Iris pigment epithelial cell (primary cell): ENCODE results near the gene ABHD6.
"Not testable (repeated sequence)": the region's sequence is repeated elsewhere in the genome, so short reads cannot be mapped to it uniquely, and the experiment has no call there.

Source experiments
- DNase-seq: peaks from one replicate; pipeline ENCODE4 v3.0.0-alpha.2; 2011; ENCODE audit warnings: low read depth

ABHD6 gene

DNA sequence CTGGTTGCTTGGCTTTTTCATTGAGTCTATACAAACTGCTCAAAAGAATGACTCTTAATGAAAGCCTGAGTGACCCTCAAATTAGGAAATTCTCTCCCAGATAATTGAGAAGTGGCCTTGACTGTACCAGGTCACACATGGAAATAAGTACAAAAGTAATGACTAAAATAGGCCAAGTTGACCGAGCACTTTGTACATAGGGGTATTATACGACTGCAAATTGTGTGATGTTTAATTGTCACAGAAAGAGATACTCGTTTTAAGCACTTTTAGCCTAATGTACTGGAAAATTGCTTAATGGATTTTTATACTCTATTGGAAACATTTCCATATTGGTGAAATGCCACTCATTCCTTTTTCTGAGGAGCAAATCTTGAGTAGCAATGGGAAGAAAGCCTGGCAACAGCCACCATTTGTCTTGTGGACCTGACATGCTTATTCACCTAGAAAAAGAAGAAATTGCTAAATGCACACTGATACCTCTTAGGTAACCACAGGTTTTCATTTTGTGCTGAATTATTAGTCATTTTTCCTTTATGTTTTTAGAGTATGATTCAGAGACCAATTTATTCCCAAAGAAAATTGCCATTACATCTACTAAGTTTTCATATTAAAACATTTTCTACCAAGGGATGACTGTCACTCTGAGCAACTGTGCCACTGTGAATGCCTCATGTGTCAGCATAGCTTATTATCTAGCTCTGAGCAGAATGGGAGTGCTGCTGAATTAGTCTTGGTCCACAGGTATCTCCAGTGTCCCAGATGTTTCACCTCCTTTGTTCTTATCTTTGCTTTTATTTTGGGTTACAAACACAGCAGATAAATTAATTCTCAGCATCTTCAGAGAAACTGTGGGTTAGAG is 86.2 kb downstream of the ABHD6 start:
- no peak for DNase-seq

DNA sequence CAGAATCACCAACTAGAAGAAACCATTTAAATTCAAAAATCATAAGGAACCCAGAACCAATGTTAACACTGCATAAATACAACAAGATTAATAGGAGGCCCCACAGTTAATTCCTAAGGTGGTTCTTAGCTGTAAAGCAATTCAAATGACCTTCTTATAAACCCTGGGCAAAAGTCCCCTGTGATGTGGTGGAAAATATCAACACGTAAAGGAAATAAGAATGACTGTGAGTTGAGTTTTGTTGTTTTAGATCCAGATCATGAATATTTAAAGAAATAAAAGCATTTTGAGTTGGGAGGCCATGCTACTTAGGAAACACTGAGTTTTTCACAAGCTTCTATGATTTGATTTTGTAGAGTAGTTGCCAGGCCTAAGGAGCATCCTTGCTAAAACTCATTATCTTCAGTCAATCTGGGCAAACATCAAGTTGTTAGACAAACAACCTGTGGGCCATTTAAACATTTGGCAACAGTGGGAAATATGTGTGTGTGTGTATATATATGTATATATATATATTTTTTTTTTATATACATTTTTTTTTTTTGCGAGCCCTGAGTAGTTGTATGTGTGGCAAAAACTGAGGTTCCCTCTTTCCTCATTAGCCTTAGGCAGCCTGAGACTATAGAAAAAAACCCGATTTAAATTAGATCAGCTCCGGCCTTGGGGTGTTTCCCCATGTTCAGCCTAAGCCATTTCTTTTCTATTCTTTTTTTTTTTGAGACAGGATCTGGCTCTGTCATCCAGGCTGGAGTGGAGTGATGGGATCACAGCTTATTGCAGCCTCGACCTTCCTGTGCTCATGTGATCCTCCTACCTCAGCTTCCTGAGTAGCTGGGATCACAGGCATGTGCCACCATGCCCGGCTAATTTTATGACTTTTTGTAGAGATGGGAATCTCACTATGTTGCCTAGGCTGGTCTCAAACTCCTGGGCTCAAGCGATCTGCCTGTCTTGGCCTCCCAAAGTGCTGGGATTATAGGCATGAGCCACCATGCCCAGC is 87.1 kb downstream of the ABHD6 start:
- peak; percentile 52 for DNase-seq

DNA sequence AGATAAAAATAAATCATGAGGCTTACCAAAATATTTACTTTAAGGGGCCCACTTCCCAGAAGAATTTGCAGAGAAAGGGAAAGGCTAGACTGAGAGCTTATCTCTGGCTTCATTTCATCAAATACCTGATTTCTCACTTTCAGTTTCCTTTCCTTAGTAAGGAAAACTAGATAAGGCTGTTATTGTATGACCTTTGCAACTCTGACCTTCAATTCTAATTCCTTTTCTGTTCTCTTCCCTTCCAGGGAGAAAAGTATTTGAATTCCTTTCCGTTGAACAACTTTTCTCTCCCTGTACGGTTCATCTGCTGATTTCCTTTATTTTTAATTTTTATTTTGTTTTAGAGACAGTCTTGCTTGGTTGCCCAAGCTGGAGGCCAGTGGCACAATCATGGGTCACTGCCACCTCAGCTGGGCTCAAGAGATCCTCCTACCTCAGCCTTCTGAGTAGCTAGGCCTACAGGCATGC is 88.0 kb downstream of the ABHD6 start:
- DNase-seq: peak; percentile 54

DNA sequence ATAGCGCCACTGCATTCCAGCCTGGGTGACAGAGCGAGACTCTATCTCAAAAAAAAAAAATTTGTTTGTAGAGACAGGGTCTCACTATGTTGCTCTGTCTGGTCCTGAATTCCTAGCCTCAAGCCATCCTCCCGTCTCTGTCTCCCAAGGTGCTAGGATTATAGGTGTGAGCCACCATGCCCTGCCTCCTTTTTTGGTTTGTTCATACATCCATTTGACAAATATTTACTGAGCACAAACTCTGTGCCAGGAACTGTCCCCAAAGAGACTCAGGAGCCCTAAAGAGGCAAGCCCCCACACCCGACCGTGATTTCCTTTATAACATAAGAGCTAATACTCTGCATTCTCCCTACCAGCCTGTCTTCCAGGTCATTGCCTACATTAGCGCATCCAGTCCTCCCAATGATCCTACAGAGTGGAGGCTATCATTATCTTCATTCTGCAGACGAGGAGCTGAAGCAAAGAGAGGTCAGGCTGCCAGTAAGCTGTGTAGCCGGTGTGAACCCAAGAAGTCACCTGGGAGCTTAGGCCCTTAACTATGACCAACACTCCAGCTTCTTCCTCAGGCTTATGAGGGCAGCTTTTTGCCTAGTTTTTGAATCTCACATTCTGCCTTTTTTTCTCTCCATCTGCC is 88.8 kb downstream of the ABHD6 start:
- no peak for DNase-seq

DNA sequence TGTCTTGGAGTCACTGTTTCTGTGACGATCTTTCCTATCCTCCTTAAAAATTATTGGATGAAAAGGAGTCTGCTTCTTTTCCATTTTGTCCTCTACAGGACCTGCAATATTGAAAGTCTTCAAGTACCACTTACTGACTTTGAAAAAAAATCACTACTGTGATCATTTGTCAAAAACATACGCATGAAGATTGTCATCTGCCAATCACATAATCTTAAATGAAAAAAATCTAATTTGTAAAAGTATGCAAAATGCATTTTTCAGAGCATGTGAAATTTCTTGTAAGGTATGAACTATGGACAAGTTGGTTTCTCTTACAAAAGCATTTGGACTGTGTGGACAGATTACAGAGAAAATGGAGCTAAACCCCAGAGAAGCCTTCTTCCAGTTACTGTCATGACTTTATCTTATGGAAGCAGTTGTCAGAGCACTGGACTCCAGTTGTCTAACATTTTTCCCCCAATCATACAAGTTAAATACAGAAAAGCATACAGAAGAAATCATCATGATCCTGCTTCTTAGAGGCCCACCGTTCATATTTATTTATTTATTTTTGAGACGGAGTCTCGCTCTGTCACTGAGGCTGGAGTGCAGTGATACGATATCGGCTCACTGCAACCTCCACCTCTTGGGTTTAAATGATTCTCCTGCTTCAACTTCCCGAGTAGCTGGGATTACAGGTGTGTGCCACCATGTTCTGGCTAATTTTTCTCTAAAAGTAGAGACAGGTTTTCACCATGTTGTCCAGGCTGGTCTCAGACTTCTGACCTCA is 91.7 kb downstream of the ABHD6 start:
- no peak for DNase-seq

DNA sequence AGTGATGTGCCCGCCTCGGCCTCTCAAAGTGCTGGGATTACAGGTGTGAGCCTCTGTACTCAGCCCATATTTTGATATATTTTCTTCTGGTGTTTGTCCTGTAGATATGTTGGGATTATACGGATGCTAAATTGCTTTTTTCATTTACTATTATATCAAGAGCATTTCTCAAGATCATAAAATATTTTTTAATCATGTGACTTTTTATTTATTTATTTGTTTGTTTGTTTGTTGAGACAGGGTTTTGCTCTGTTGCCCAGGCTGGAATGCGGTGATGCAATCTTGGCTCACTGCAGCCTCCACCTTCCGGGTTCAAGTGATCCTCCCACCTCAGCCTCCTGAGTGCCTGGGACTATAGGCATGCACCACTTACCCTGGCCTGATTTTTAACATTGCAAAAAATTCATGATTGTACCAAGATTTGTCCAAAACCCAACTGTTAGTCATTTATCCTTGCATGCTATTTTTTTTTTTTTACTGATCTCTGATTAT is 92.4 kb downstream of the ABHD6 start:
- no peak for DNase-seq

DNA sequence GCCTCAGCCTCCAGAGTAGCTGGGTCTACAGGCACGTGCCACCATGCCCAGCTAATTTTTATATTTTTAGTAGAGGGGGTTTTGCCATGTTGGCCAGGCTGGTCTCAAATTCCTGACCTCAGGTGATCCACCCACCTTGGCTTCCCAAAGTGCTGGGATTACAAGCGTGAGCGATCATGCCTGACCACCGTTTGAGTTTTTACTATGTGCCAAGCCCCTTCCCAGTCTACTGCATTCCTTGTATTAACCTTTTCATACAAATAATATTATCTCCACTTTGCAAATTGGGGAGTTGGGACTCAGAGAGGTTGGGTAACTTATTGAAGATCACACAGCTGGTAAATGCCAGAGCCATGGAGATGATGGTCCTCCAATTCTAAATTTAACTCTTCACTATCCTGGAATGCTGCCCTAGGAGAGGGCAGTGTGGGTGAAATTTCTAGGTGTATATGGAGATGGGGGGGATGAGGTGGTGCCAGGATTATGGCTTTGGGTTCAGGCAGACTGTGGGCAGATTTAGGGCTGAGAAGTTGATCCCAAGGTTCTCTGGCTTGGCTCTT is 94.1 kb downstream of the ABHD6 start:
- no peak for DNase-seq

DNA sequence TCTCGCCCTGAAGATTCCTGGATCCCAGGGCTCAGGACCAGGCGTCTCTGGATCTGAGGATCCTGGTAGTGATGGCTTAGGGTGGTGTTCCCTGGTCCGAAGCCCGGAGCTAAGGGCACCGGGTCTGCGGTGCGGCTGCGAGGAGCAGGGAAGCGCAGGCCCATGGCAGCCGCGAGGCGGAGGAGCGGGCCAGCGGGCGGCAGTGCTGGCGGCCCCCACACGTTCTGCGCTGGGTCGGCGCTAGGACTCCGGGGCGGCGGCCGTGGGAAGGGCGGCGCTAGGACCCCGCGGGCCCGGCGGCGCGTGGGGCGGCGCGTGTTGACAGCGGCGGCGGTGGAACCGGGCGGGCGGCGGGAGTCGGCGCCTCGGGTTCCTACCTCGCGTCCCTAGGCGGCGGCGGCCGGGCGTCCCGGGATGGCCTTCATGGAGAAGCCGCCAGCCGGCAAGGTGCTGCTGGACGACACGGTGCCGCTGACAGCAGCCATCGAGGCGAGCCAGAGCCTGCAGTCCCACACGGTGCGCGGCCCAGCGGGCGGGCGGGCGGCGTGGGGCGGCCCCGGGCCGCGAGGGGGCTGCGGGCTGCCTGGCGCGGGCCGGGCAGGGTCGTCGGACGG is 95.1 kb downstream of the ABHD6 start, which contains the start of gene PXK:
PXK (plus strand) TSS at position 318 of the 614 bp plus-strand sequence; CDS start at position 415, 97 bp downstream.
- peak; percentile 83 for DNase-seq

DNA sequence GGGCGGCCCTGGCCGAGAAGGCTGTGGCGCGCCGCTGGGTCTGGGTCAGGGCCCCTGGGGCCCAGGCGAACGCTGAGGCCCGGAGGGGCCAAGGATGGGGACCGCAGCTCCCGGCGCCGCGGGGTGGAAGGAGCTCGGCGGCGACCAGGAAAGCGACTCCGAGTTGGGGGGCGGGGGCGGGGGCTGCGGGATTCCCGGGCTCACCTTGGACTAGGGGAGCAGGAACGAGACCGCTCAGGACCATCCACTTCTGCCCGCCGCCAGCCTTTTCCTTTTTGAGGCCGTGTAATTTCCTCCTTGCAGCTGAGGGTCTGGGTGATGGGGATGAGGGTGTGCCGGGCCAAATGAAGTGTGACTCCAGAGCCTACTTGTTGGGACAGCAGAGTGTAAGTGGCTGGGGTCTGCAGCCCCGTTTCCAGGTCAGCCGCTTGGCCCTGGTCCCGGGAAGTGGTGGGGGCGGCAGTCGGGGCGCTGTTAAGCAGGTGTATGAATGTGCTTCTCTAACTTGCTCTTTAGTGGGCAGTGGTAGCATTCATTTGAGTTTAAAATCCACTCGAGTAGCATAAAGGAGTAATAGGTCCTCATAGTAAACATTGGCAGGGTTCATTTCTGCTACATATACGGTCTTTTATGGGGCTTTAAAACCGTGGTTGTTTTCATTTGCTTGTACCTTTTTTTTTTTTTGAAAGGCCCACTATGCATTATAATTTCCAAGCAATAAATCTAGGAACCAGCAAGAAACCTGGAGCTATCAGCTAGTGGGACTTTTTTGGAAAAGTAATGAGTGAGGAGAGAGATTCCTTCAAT is 95.8 kb downstream of the ABHD6 start:
- no peak for DNase-seq

DNA sequence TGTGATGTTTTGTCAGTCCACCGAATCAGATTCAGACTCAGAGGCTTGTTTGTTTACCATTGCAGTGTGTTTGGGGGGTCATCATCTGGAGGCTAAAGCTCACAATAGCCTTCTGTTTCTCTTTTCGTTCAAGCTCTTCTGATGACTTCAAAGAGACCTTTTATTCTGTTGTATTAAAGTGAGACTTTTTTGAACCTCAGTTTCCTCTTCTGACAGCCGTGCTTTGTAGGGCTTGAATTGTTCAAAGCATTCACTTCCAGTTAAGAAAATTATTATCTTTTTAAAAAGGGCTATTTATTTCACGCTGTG is 96.4 kb downstream of the ABHD6 start:
- DNase-seq: no peak

DNA sequence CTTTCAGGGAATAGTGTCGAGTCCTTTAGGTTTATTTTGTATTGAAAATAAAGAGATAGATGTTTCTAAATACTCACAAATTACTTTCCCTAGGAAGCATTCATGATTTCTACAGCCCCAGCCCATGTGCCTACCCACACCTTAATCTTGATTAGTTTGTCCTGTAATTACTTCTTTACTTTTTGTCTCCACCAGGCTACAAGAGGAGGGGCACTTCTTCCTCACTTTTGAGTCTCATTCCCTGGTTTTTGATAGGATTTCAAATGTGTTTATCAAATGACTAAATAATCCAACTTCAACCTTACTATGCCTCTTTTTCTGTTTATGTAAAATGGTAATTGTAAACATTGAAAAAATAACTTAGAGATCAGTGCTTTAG is 96.9 kb downstream of the ABHD6 start:
- no peak for DNase-seq

DNA sequence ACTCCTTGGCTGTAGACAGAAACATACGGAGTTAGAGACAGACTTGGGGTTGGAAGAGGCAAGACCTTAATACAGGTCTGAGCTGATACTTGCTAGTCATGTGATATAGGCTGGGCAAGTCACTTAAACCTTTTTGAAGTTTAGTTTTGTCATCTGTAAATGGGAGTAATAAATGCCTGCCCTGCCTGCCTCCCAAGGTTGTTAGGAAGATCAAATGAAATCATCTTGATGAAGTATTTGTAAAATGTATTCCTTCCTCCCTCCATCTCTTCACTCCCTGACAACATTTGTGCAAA is 98.0 kb downstream of the ABHD6 start:
- DNase-seq: no peak

DNA sequence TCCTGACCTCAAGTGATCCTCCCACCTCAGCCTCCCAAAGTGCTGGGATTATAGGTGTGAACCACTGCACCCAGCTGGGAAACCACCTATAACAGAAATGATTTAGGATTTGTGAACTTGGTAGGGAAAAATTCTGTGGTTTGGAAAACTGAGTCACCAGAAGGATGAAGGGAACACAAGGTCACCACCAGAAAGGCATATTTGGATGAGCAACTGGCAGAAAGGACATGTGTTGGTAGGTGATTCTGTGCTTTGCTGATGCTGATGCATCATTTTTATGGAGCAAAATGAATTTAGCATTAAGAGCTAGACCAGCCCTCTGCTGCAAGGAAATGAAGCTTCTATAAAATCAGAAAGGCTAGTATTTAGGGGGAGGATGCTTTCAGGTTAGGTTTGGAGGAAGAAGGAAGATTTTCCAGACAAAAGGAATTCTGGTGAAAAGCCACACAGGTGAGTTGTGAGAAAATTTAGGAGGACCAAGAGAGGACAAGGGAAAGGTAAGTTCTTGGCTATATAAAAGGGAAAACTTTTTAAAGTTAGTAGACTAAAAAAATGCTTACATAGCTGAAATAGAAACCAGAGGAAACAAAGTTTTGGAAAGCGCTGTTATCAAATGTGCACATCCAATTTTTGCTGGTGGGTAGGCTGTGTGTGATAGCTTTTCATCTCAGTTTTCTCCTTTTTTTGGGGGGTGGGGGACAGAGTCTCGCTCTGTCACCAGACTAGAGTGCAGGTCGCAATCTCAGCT is 98.7 kb downstream of the ABHD6 start:
- peak; percentile 70 for DNase-seq

DNA sequence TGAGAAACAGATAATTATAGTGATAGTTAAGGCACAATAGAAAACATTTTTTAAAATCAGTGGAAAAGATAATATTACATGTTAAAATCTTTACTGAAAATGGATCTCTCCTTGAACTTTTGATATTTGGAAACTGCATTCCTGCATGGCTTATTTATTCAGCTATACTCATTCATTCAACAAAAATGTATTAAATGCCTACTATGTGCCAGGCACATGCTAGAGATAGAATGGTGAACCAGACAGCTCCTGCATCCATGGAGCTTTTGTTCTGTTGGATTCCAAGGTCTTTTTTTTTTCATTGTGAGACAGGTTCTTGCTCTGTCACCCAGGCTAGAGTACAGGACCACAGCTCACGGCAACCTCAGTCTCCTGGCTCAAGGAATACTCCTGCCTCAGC is 99.6 kb downstream of the ABHD6 start:
- DNase-seq: no peak

DNA sequence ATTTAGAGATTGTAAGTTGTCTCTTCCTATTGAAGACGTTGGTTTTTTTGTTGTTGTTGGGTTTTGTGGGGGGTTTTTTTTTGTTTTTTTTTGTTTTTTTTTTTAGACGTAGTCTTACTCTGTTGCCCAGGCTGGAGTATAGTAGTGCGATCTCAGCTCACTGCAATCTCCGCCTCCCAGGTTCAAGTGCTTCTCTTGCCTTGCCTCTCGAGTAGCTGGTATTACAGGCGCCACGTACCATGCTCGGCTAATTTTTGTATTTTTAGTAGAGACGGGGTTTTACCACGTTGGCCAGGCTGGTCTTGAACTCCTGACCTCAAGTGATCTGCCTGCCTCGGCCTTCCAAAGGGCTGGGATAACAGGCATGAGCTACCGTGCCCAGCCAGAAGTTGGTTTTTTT is 101.6 kb downstream of the ABHD6 start:
- DNase-seq: not testable (repeated sequence)

DNA sequence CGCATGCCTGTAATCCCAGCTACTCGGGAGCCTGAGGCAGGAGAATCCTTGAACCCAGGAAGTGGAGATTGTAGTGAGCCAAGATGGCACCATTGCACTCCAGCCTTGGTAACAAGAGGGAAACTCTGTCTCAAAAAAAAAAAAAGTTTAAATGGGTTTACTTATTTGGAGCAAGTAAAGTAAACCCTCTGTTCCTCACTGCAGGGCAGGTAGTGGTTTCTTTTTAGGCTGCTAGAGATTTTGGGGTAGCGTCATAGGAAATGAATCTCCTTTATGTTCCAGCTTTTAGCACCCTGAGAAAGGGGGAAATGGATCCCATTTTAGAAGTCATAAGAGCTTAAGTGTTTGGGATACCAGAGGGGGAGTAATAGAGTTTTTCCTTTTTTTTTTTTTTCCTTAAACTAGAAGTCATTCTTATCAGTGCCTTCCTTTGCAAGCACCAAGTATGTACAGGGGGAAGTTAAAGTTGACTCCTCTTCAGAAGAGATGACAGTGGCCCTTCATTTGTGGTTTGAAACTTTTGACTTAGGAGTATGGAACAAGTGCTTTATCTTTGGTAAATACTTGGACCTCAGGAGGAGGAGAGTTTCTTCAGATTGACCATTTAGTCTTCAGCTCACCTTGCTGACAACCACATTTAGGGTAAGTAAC is 103.1 kb downstream of the ABHD6 start:
- no peak for DNase-seq

DNA sequence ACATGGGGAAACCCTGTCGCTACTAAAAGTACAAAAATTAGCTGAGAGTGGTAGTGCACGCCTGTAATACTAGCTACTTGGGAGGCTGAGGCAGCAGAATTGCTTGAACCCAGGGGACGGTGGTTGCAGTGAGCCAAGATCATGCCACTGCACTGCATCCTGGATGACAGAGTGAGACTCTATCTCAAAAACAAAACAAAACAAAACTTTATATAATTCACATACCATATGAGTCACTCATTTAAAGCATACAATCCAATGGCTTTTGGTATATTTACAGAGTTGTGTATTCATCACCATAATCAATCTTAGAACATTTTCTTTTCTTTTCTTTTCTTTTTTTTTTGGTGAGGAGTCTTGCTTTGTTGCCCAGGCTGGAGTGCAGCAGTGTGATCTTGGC is 103.8 kb downstream of the ABHD6 start:
- no peak for DNase-seq

DNA sequence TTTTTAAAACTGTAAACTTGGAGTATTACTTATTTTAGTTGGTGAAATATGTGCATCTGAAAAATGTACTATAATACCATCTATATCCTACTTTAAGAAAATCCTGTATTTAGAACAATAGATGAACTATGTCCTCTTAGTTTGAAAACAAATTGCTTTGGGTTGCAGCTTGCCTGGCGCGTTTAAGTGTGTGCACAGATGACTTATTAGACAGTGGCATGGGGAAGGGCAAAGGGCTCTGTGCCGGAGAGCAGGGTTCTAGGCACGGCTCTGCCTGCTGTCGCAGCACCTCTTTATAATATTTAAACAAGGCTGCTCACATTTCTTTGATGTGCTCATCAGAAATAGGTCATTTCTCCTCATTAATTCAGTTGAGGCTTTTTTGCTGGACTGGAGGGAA is 105.1 kb downstream of the ABHD6 start:
- no peak for DNase-seq
